H1 (cell line): ENCODE measurements around the gene PDGFA. TPM values are rescaled to one million over a fixed set of nuclear protein-coding genes. Genes with fewer than 3 reads are reported as not detected.

Source experiments
- CTCF ChIA-PET: fragments of 300-600 bp; sonication (Branson Sonifier 250); formaldehyde crosslinking; loops from one replicate; lab custom pipeline; 2021; ENCODE audit not compliant: partially characterized antibody; lab: Charles Lee
- POLR2A ChIA-PET: fragments of 300-600 bp; sonication (Branson Sonifier 250); formaldehyde crosslinking; loops from one replicate; lab custom pipeline; 2021; ENCODE audit warnings: inconsistent platforms; ENCODE audit not compliant: partially characterized antibody; lab: Charles Lee
- DNase-seq, 2 experiments: peaks; one replicate each; pipeline versions ENCODE4 v3.0.0 to v3.0.0-alpha.2; 2010 to 2022; ENCODE audit warnings: low spot score in 2 of 2, low read depth in 1 of 2, mixed read lengths in 1 of 2
- FAIRE-seq: peaks from 2 replicates; lab custom pipeline; 2011; peaks lifted over from hg19 to GRCh38; lab: Jason Lieb, UNC
- H2AFZ ChIP-seq: 2 replicates; pipeline ENCODE4 v1.8.1; 2012; ENCODE audit warnings: low read length, inconsistent platforms
- H2AK5ac ChIP-seq: 2 replicates; pipeline ENCODE4 v1.6.1; 2013; ENCODE audit warnings: low read depth, low read length
- H2BK120ac ChIP-seq: replicated peaks from 2 replicates; pipeline ENCODE3; 2013; ENCODE audit warnings: low read depth, low read length, inconsistent platforms
- H2BK12ac ChIP-seq: 2 replicates; pipeline ENCODE4 v1.6.1; 2013; ENCODE audit warnings: low read depth, low read length
- H2BK15ac ChIP-seq: 2 replicates; pipeline ENCODE4 v1.6.1; 2013; ENCODE audit warnings: low read length
- H2BK20ac ChIP-seq: 2 replicates; pipeline ENCODE4 v1.6.1; 2013; ENCODE audit warnings: low read length
- H2BK5ac ChIP-seq: 2 replicates; pipeline ENCODE4 v1.6.1; 2013; ENCODE audit warnings: low read depth, low read length
- H3K14ac ChIP-seq: 2 replicates; pipeline ENCODE4 v1.6.1; 2013; ENCODE audit warnings: inconsistent platforms; ENCODE audit not compliant: insufficient read length
- H3K18ac ChIP-seq: 2 replicates; pipeline ENCODE4 v1.6.1; 2013; ENCODE audit warnings: low read length; ENCODE audit errors: extremely low read depth
- H3K23ac ChIP-seq: 2 replicates; pipeline ENCODE4 v1.6.1; 2013; ENCODE audit warnings: inconsistent platforms; ENCODE audit not compliant: insufficient read length
- H3K23me2 ChIP-seq: 2 replicates; pipeline ENCODE4 v1.6.1; 2013; ENCODE audit warnings: low read depth, low read length
- H3K27ac ChIP-seq: 2 replicates; pipeline ENCODE4 v1.6.1; 2011; ENCODE audit warnings: low read depth, low read length, inconsistent platforms
- H3K27me3 ChIP-seq, 4 experiments: replicated peaks in 1 of 4; 1 replicate in 1 of 4; 2 replicates in 3 of 4; pipeline versions ENCODE4 v1.6.1 to v1.8.1; 2011 to 2013; ENCODE audit warnings: low read length in 3 of 4, mild to moderate bottlenecking in 3 of 4, inconsistent platforms in 2 of 4, mixed read lengths in 2 of 4, moderate library complexity in 1 of 4; ENCODE audit not compliant: control insufficient read depth in 3 of 4, insufficient read depth in 3 of 4; ENCODE audit errors: extremely low read depth in 1 of 4
- H3K36me3 ChIP-seq, 4 experiments: 2 replicates each; pipeline versions ENCODE4 v1.6.1 to v1.8.1; 2011 to 2013; ENCODE audit warnings: mild to moderate bottlenecking in 4 of 4, low read length in 3 of 4, moderate library complexity in 2 of 4, control low read depth in 1 of 4, inconsistent platforms in 1 of 4; ENCODE audit not compliant: insufficient read depth in 4 of 4, control insufficient read depth in 2 of 4
- H3K4ac ChIP-seq: replicated peaks from 2 replicates; pipeline ENCODE3; 2013; ENCODE audit warnings: low read length, low read depth, mixed read lengths, inconsistent platforms; ENCODE audit not compliant: insufficient read length
- H3K4me1 ChIP-seq, 4 experiments: replicated peaks in 1 of 4; 1 replicate in 1 of 4; 2 replicates in 3 of 4; pipeline versions ENCODE4 v1.6.1 to v1.8.1; 2011 to 2013; ENCODE audit warnings: low read length in 3 of 4, inconsistent platforms in 2 of 4, mixed read lengths in 1 of 4; ENCODE audit not compliant: insufficient read depth in 4 of 4, control insufficient read depth in 3 of 4
- H3K4me2 ChIP-seq, 2 experiments: 2 replicates each; pipeline versions ENCODE4 v1.6.1 to v1.8.1; 2011 to 2013; ENCODE audit warnings: low read depth in 2 of 2, low read length in 2 of 2, control low read depth in 1 of 2, inconsistent platforms in 1 of 2, mild to moderate bottlenecking in 1 of 2; ENCODE audit not compliant: insufficient read depth in 1 of 2
- H3K4me3 ChIP-seq, 4 experiments: fragments of 200-600, 300-600 bp in 1 of 4; sonication (generic), shearing (Covaris generic), sonication (Bioruptor Twin) in 1 of 4; 2 replicates each; pipeline versions ENCODE4 v1.5.1 to v1.8.1; 2011 to 2016; ENCODE audit warnings: low read length in 4 of 4, low read depth in 3 of 4, control low read depth in 2 of 4, inconsistent platforms in 2 of 4, mild to moderate bottlenecking in 2 of 4, mixed read lengths in 1 of 4, moderate library complexity in 1 of 4; ENCODE audit not compliant: insufficient read depth in 2 of 4; ENCODE audit errors: extremely low read depth in 1 of 4
- H3K56ac ChIP-seq: replicated peaks from 2 replicates; pipeline ENCODE3; 2013; ENCODE audit warnings: low read depth, mild to moderate bottlenecking, mixed read lengths, low read length, inconsistent platforms; ENCODE audit not compliant: insufficient read length
- H3K79me1 ChIP-seq: 2 replicates; pipeline ENCODE4 v1.6.1; 2013; ENCODE audit warnings: low read depth, low read length, control low read depth
- H3K79me2 ChIP-seq, 2 experiments: 2 replicates each; pipeline versions ENCODE4 v1.6.1 to v1.8.1; 2012 to 2013; ENCODE audit warnings: low read length in 2 of 2, mild to moderate bottlenecking in 2 of 2, inconsistent platforms in 1 of 2; ENCODE audit not compliant: insufficient read depth in 2 of 2, control insufficient read depth in 1 of 2
- H3K9ac ChIP-seq, 4 experiments: replicated peaks in 1 of 4; 1 replicate in 1 of 4; 2 replicates in 3 of 4; pipeline versions ENCODE4 v1.6.1 to v1.8.1; 2011 to 2013; ENCODE audit warnings: low read depth in 3 of 4, low read length in 3 of 4, control low read depth in 2 of 4, mild to moderate bottlenecking in 2 of 4, moderate library complexity in 2 of 4, inconsistent platforms in 1 of 4; ENCODE audit errors: extremely low read depth in 1 of 4
- H3K9me3 ChIP-seq, 2 experiments: 2 replicates each; pipeline versions ENCODE4 v1.6.1 to v1.8.1; 2012 to 2013; ENCODE audit warnings: mild to moderate bottlenecking in 2 of 2, moderate library complexity in 2 of 2, control low read depth in 1 of 2, inconsistent platforms in 1 of 2, low read depth in 1 of 2, low read length in 1 of 2, mixed read lengths in 1 of 2; ENCODE audit not compliant: insufficient read depth in 2 of 2
- H4K20me1 ChIP-seq, 2 experiments: replicated peaks in 1 of 2; 2 replicates each; pipeline versions ENCODE3 to v1.8.1; 2011 to 2013; ENCODE audit warnings: inconsistent platforms in 2 of 2, low read length in 2 of 2, mild to moderate bottlenecking in 1 of 2; ENCODE audit not compliant: insufficient read depth in 2 of 2, control insufficient read depth in 1 of 2
- H4K5ac ChIP-seq: 2 replicates; pipeline ENCODE4 v1.6.1; 2013; ENCODE audit warnings: low read length, low read depth, mixed read lengths, inconsistent platforms; ENCODE audit not compliant: insufficient read length
- H4K8ac ChIP-seq: 2 replicates; pipeline ENCODE4 v1.8.0; 2013; ENCODE audit warnings: mild to moderate bottlenecking, moderate library complexity, low read length, inconsistent platforms; ENCODE audit not compliant: insufficient read depth; ENCODE audit errors: extremely low read depth
- H4K91ac ChIP-seq: replicated peaks from 2 replicates; pipeline ENCODE3; 2013; ENCODE audit warnings: low read length, mixed read lengths, inconsistent platforms; ENCODE audit not compliant: insufficient read length
- CTBP2 ChIP-seq: IDR thresholded peaks from 2 replicates; pipeline ENCODE4 v1.7.0; 2011; ENCODE audit warnings: borderline replicate concordance, mild to moderate bottlenecking, moderate library complexity, mixed read lengths, low read length; ENCODE audit not compliant: insufficient read depth, insufficient read length
- KDM5A ChIP-seq: fragments of 200-600 bp; IDR thresholded peaks from 2 replicates; pipeline ENCODE4 v1.7.1; 2012; ENCODE audit warnings: mild to moderate bottlenecking, low read length, inconsistent platforms, mixed read lengths
- SAP30 ChIP-seq: fragments of 300-600 bp; sonication (generic); IDR thresholded peaks from 2 replicates; pipeline ENCODE4 v1.7.1; 2012; ENCODE audit warnings: low read length, moderate library complexity, mild to moderate bottlenecking, inconsistent platforms; ENCODE audit not compliant: insufficient read depth, insufficient replicate concordance
- ZNF274 ChIP-seq: IDR thresholded peaks from 2 replicates; pipeline ENCODE4 v1.7.0; 2012; ENCODE audit warnings: low read length, borderline replicate concordance; ENCODE audit errors: extremely low read depth
- WGBS, 2 experiments: shearing (Covaris generic) in 1 of 2; methylation state at CpG; one replicate each; pipeline versions ENCODE4 v1.1.6 to v1.1.7; 2013 to 2015; ENCODE audit warnings: low lambda C conversion rate in 2 of 2, mixed read lengths in 2 of 2, inconsistent platforms in 1 of 2, low coverage in 1 of 2, missing lambda C conversion rate in 1 of 2; ENCODE audit not compliant: insufficient replicate concordance in 2 of 2, insufficient coverage in 1 of 2, insufficient read length in 1 of 2; ENCODE audit errors: extremely low coverage in 1 of 2, missing lambda C conversion rate in 1 of 2; 5-methylcytosine and 5-hydroxymethylcytosine counted together
- polyA plus RNA-seq, 7 experiments: library from polyadenylated mRNA; depleted of rRNA in 3 of 7; stranded (reverse) in 5 of 7; unstranded in 2 of 7; fragments of >200 nt in 5 of 7; fragments of 200-250 nt in 2 of 7; gene quantifications; 1 replicate in 5 of 7; 2 replicates in 1 of 7; 4 replicates in 1 of 7; pipeline versions ENCODE4 v1.2.1 to v1.2.3, GENCODE V29; 2011 to 2013; ENCODE audit warnings: missing spikeins in 2 of 7, mixed read lengths in 2 of 7
- total RNA-seq: library from RNA; stranded (reverse); fragmentation: NEBNext Ultra II Directional; extraction: Animal tissue kit (Norgen Biotek cat#: 25700); gene quantifications from 2 replicates; pipeline ENCODE4 v1.2.1, GENCODE V29; 2021

PDGFA gene
- total and polyA plus RNA-seq, 2 of the 8 experiments (the other 6 are each of a cell fraction or from before 2014, with no cell fraction given): 21.1 to 43.0 TPM

DNA sequence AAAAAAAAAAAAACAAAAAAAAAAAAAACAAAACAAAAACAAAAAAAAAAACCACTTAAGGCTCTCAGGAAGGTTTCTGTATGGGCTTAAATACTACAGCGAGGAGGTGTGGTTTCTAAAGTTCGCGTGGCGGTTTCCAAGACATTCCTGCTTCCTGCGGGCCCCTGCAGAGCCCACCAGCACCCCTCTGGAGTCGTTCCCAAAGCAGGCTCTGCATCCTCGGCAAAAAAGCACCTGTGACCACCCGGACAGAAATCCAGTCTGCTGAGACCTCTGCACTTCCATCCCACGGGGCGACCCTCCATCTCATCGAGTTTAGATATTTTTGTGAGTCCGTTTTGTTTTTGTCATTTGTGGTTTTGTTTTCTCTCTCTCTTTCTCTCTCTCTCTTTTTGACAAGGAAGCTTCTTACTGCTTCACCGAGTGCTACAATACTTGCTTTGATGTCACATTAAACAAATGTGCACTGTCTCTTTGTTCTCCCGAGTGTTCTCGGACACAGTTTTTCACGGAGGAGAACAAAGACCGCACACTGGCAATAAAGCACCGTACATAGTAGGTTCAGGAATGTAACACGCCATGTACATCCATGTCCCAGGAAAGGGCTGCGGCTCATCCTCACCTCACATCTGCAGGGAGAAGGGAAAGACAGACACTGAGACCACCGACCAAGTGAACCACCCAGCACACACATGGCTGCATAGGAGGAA, 21.5 kb downstream of the PDGFA start:
- 89% methylated on average over 21 of the region's 21 CpGs; no CpG with 5 or more reads in 1 of the 2 experiments for WGBS, 2 experiments
- H3K56ac ChIP-seq: no peak overlapping the region
- H3K27ac ChIP-seq: no peak overlapping the region
- no peaks in the 10 kb centered on the region; a peak in 1 of 4 replicates for H3K79me2 ChIP-seq
- no peak overlapping the region for H2AK5ac ChIP-seq
- H4K8ac ChIP-seq: no peak overlapping the region
- peaks cover 2 to 5% of the 10 kb centered on the region in 2 experiments for H4K20me1 ChIP-seq
- no peak overlapping the region for H2AFZ ChIP-seq
- no peak overlapping the region for H4K91ac ChIP-seq
- H3K23me2 ChIP-seq: no peaks in the 10 kb centered on the region; the same call in 1 of the 2 replicates
- no peak overlapping the region for H2BK15ac ChIP-seq
- TF ChIP-seq ZNF274: no peak
- TF ChIP-seq SAP30: no peak
- no peak for TF ChIP-seq KDM5A
- TF ChIP-seq CTBP2: no peak
- TF ChIP-seq, all 59 proteins: peak for 0
- Histone ChIP-seq H4K5ac (no peak overlapping the region), H3K79me1 (peaks cover 3% of the 10 kb centered on the region; the same call in 1 of the 2 replicates), H3K18ac (no peak overlapping the region), H3K27me3 (no peaks in the 10 kb centered on the region), H2BK120ac (no peak overlapping the region), H3K36me3 (peaks cover 4 to 51% (median 19%) of the 10 kb centered on the region in 4 experiments; a peak in 6 of 8 replicates), H3K4ac (no peak overlapping the region), H3K4me2 (no peak overlapping the region), H2BK12ac (no peak overlapping the region), H3K4me1 (peaks cover 0 to 5% (median 0%) of the 10 kb centered on the region in 4 experiments; a peak in 1 of 7 replicates), H3K9ac (no peak overlapping the region), H3K23ac (no peak overlapping the region), H3K9me3 (no peaks in the 10 kb centered on the region), H3K14ac (no peak overlapping the region), H2BK20ac (no peak overlapping the region), H2BK5ac (no peak overlapping the region), H3K4me3 (no peak overlapping the region)
- ChIA-PET POLR2A (no interaction called here), CTCF (interaction anchor here (0.6 kb wide), 1 partner anchor 622 kb away, joined by 3 read pairs; no protein-coding TSS in a partner anchor)
- DNase-seq (no peak), FAIRE-seq (no peak)
